HG02840 (cell line): ENCODE data around the gene NCOA1.
"Not testable (repeated sequence)": the region's sequence is repeated elsewhere in the genome, so short reads cannot be mapped to it uniquely, and the experiment has no call there.

Experiments used
- ATAC-seq: cut with Tn5 transposase; IDR thresholded peaks from one replicate; pipeline ENCODE4 v1.9.1; 2021; ENCODE audit warnings: mild to moderate bottlenecking, moderate library complexity, moderate number of reproducible peaks; ENCODE audit not compliant: unreplicated experiment, low FRiP score

Gene NCOA1

DNA sequence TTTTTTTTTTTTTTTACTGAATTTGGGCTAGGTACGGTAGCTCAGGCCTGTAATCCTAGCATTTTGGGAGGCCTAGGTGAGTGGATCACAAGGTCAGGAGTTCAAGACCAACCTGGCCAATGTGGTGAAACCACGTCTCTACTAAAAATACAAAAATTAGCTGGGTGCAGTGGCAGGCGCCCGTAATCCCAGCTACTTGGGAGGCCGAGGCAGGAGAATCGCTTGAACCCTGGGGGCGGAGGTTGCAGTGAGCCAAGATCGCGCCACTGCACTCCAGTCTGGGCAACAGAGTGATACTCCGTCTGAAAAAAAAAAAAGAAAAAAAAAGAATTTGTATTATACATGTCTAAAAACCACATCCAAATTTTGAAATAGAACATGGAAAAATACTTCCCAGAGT lies 78.5 kb downstream of the NCOA1 start:
- not testable (repeated sequence) for ATAC-seq

DNA sequence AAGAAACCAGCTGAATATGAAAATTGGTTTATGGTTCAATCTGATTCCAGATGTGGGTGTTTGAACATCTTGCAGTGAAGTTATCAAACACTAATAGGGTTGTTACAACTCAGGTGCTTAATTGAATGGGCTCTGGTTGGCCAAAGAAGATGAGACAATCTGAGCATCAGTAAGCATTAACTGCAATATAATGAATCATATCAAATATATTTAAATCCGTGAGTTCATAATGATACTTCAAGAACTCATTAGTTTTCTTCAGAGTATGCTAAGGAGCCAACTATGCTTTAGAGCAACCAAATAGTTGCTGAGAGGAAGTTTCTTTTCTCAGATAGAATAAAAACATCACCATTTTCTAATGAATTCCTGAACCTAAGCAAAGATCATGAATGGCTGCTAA lies 79.2 kb downstream of the NCOA1 start:
- ATAC-seq: no peak

DNA sequence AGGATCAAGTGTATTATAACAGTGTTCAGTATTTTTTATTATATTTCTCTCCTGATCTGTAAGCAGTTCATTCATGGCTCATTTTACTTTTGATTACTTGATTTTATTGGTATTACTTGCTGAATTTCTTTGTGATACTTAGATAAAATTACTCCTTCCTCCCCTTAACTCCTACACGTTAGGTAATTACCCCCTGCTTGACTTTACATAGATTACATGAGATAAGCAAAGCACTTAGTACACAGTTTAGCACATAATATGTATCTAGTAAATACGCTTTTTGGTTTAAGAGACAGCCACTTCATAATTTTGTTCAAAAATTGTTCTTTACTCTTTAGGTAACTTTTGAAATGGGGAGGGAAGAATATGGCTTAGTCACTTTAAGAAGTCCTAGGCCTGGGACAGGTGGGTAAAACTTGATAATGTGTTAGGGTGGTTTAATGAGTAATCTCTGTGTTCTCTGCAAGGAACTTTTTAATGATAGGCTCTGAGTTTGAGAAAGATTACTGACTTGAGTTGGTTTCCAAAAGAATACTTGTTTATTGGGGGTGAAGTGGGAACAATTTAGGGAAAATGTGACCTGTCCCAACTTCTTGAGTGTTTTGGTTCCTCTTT lies 80.9 kb downstream of the NCOA1 start:
- no peak for ATAC-seq

DNA sequence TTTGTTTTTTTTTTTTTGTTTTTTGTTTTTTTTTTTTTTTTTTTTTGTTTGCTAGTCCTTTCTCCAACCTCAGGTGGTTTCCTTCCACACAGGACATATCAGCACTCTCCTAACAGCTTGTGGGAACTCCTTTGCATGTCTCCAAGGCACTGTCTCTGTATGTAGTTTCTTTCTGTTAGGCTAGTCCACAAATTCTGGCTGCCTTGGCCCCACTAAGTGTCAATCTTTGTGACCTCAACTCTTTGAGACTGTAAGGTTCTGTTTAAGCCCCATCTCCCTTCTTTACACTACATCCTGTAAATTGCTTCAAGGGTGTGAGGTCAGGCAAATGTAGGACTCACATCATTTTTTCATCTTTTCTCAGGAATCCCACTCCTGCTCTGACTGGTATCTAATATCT lies 85.1 kb downstream of the NCOA1 start:
- no peak for ATAC-seq

DNA sequence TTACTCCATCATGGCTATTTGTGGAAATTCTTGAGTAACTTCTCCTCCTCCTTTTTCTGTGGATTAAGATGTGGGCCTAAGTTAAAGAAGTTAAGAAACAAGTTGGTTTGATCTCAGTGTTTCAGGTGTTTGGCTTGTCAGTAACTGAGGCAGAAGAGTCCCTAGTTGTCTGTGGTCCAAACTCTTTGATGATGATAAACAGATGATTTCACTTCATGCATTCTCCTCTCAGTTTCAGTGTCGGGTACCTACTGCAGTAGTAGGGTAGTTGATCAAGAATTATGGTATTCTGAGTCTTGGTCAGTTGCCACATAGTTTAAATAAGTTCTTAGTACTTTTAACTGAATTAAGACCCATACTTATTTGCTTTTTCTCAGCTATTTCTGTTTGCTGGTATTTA lies 85.6 kb downstream of the NCOA1 start:
- ATAC-seq: no peak

DNA sequence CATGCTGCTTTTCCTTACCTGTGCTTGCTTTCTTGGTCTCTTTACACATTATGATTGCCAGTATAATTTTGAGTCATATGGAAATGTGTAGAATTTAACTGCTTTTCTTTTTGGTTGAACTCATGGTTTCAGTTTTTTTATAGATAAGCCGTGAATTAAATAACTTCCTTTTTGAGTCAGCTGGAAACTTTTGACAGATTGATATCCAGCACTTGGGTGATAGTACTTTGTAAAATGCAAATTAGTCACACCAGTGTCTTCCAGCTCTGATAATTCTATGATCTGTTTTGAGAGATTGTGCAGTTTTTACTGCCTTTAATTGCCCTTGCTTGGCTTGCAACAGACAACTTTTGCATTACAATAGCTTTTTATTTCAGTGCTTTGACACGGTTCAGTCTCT lies 86.4 kb downstream of the NCOA1 start:
- ATAC-seq: peak; percentile 62

DNA sequence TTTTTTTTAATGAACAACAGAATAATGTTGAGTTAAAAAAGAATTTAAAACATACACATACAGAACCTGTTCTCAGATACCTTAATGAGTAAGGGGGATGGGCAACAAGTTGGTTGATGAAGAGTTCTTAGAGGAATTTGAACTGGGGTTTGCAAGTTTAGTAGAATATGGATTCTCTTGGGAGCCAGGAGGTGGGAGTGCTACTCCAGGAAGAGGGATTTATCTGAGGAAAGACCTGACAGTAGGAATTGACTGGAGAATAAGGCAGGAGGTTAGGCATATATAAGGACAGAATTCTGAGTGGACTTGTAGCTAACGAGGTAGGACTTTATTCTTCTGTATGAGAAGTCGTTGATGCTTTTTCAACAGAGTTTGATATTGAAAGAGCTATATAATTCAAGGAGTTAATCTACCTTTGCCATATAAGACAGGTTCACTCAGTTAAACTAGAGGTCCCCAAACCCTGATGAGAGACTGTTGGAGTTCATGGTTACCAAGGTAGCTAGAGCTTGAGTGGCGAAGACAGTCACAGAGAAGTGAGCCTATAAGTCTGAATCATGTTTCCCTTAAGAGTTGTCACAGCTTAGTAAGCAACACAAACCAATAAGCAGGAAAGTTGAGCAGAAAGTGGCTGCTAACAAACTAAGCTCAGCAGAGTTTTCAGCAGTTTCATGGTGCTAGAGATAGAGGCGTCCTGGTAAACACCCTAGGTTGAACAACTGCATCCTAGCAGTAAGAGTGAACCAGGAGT lies 88.2 kb downstream of the NCOA1 start:
- no peak for ATAC-seq

DNA sequence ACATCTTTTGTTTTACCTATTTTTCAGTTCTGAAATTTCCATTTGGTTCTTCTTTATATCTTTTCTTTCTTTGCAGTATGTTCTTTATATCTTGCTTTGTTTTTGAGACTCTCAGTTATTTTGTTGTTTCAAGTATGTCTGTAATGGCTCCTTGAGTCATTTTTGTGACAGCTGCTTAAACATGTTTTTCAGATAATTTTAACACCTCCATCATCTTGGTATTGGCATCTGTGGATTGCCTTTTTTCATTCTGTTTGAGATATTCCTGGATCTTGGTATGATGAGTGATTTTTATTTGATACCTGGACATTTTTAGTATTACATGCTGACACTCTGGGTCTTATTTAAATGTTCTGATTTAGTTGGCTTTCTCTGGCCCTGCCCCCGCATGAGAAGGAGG lies 89.5 kb downstream of the NCOA1 start:
- ATAC-seq: no peak

DNA sequence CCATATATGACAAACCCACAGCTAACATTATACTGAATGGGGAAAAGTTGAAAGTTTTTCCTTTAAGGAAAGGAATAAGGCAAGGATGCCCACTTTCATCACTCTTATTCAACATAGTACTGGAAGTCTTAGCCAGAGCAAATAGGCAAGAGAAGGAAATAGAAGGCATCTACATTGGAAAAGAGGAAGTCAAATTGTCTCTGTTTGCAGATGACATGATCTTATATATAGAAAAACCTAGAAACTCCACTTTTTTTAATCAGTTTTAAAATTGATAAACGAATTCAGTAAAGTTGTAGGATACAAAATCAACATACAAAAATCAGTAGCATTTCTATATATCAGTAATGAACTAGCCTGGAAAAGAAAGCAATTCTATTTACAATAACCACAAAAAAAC lies 90.9 kb downstream of the NCOA1 start:
- not testable (repeated sequence) for ATAC-seq

DNA sequence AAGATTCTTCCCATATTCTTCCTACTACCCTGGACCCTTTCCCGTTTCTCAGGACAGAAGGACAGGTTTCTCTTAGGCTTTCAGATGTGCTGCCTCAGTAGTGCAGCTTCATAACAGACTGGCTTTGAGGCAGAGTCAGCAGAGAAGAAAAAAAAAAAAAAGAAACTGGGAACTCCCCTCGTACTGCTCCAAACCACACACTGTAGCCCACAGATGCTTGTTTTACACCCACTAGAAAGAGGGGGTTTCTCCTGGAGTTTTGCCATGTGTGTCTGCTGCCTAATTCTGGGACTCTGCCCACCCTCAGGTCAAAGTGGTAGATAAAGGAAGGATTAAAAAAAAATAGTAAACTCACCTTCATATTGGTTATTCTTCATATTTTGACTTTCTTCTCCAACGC lies 95.9 kb downstream of the NCOA1 start:
- ATAC-seq: no peak

DNA sequence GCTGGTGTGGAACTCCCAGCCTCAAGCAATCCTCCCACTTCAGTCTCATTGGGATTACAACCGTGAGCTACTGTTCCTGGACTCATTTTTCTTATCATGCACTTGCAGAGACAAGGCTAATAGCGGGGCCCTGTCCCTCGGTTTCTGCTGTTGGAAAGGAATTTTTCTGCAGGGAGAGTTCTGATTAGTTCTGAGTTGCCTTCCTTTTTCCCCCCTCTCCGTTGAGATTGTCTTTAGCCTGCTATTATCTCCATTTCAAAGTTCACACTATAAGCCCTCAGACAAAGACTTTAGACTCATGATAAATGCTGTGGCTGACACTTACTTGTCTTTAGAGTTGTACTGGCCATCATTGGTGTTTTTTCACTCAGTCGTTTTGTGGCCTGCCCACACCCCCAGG lies 97.2 kb downstream of the NCOA1 start:
- no peak for ATAC-seq

DNA sequence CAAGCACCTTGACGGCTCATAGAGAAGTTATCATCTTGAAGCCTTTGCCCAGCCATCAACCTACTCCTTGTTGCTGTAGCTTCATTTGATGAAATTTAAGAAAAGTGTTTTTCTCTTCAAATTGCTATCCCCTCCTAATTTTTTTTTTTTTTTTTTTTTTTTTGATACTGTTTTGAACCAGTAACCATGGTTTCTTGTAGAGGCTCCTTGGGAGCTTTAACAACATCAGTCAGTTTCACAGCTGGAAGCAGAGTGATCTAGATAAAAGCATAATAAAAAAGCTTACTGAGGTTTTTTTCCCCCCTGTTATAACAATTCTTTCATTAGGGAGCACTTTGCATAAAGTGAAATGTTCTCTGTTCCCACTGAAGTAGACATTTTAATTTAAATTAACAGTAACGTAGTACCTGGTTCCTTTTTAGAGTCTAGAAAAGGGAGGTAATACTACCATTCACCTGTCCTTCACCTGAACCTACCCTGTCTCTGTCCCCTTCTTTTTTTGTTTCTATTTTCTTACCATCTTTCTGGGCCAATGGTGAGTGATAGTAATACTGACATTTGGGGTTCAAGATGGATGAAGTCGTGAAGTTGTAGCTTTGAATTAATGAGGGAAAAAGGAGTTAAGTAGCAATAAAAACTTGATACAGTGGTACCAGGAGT lies 101.5 kb downstream of the NCOA1 start:
- no peak for ATAC-seq

DNA sequence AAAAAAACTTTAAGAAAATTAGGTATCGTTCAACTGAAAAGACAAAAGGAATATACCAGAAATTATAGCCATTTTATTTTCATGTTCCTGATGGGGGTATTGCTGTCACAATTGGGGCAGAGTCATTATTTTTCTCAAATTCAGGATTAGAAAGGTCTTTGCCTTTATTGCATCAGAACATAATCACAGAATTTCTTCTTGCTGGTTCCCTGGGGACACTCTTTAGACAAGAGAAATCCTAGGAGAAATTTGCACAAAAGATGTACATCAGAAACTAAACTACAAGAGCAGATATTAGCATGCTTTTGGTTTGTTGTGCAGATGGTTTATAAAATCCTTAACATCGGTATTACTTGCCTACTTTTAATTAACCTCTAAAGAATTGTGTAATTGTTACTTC lies 103.2 kb downstream of the NCOA1 start:
- ATAC-seq: no peak

DNA sequence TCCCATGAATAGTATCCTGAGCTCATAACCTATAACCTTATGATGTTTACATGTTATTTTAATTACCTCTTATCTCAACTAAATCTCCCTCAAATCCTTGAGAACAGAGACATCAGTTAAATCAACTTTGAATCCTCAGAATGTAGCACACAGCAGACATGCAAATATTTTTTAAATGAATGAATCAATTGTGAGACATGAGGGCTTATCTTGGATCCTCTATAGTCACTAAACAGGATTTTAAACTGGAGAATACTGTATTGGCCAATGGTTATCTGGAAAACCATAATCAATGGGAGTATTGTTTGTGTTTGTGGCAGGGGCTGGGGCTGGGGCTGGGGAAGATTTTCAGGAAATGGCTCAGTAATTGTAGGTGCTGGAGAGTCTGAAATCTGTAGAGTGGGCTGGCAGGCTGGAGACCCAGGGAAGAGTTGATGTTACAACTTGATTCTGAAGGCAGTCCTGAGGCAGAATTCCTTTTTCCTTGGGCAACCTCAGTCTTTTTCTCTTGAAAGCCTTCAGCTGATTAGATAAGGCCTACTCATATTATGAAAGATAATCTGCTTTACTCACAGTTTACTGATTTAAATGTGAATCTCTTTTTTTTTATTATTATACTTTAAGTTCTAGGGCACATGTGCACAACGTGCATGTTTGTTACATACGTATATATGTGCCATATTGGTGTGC lies 106.3 kb downstream of the NCOA1 start:
- ATAC-seq: no peak

DNA sequence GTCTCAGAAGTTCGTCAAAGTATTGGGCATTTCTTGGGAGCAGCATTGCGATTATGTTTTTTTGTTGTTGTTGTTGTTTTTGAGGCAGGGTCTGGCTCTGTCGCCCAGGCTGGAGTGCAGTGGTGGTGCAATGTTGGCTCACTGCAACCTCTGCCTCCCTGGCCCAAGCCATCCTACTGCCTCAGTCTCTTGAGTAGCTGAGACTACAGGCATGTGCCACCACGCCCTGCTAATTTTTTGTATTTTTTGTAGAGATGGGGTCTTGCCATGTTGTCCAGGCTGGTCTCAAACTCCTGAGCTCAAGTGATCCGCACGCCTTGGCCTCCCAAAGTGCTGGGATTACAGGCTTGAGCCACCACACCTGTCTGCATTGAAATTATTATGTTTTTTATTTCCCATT lies 109.1 kb downstream of the NCOA1 start:
- not testable (repeated sequence) for ATAC-seq

DNA sequence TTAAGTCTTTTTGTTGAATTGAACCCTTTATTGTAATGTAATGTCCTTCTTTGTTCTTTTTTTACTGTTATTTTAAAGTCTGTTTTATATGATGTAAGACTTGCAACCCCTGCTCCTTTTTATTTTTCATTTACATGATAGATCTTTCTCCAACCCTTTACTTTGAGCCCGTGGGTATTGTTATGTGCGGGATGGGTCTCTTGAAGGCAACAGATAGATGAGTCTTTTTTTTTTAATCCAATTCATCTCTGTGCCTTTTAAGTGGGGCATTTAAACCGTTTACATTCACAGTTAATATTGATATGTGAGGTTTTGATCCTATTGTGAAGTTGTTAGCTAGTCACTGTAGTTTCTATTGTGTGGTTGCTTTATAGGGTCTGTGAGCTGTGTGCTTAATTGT lies 120.6 kb downstream of the NCOA1 start:
- ATAC-seq: no peak

DNA sequence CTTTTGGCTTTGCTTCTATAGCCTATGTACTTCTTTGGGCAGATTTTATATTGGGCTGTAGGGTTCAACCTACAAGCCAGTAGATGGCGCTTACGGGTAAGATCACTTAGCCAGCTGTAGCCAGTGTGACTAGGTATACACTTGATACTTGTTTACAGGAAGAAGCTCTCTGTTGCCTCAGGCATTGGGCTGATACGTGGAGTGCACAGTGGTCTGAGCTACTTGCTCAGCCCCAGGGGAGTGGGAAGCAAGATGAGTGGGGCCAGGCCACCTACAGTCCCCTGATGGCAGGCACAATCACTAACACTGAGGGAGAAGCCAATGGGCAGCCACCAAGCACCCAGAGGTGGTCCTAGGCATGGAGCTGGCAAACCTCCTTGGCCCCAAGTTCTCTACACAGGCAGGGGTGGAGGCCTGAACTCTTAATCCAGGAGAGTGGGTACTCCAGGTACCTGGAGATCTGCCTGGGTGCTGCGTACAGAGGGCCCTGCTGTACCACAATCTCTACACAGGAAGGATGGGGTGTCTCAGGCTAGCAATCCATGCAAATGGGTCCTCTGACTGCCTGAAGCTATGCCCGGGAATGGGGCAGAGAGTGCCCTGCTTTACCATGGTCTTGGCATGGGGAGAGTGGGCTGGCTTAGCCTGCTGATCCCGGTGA lies 122.2 kb downstream of the NCOA1 start:
- ATAC-seq: no peak

DNA sequence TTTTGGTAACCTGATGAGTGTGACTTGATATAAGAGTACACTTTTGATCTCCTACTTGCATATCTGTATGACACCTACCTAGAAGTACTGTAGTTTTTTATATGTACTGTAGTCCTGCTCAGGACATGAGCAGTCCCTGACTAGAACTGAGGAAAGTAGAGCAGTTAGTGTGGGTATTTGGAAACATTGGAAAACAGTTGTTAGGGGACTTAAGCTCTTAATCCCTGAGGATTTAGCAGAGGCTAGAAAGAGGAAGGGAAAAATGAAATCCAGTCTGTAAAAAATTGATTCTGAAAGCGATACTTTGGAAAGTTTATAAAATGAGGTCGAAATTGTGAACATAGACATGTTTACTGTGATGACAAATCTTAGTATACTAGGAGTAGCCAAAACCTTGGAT lies 125.6 kb downstream of the NCOA1 start:
- ATAC-seq: no peak

DNA sequence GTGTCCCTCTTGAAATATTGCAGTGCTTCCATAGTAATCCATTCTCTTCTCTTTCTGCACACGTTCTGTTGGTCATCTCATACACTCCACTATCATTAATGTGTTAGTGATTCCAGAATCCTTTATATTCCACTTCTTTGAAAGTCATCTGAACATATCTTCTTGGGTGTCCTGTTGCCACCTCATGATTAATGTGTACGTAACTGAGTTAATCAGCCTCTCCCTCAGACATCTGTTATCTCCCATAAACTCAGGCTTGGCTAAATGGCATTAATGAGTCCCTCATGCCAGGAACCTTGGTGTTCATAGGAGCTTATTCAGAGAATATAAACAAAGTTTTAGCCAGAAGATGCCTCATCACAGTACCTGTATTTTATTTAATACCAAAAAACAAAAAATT lies 126.4 kb downstream of the NCOA1 start:
- ATAC-seq: no peak

DNA sequence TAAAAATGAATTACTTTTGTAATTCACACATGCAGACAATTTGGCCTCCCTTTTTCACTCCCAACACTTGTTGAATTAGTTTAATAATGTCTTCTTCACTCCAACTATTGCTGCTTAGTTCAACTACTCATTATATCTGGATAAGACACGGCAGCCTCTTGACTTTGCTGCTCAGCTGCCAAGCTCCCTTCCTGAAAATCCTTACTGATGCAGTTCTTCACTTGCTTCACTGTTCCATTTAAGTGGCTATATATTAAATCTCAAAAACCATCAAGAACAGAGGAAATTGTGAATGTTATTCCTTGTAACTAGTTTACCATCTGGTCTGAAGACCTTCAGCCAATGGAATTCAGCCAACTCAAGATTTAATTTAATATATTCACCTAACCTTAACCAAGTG lies 127.1 kb downstream of the NCOA1 start:
- ATAC-seq: no peak

DNA sequence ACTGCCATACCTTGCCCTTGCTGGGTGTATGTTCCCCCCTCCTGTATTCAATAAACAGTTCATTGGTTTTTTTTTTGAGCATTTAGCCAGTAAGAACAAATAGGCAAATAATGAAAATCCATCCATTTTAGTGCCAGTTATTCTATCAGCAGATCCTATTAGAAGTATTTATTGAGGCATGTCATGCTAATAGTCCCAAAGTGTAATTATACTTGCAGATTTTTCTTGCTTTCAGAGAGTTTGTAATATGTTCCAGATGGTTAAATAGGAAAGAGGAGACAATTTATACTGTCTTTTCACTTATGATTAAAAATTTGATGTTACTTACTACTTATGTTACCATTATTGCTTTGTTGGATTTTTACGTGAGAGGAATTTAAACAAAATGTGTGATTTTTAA lies 127.6 kb downstream of the NCOA1 start:
- no peak for ATAC-seq
